AG08396 (cell line): ENCODE results near the gene GPR55.

Experiments used
- DNase-seq: peaks from one replicate; pipeline ENCODE4 v3.0.0; 2012; ENCODE audit warnings: low spot score, mixed read lengths

Gene GPR55

DNA sequence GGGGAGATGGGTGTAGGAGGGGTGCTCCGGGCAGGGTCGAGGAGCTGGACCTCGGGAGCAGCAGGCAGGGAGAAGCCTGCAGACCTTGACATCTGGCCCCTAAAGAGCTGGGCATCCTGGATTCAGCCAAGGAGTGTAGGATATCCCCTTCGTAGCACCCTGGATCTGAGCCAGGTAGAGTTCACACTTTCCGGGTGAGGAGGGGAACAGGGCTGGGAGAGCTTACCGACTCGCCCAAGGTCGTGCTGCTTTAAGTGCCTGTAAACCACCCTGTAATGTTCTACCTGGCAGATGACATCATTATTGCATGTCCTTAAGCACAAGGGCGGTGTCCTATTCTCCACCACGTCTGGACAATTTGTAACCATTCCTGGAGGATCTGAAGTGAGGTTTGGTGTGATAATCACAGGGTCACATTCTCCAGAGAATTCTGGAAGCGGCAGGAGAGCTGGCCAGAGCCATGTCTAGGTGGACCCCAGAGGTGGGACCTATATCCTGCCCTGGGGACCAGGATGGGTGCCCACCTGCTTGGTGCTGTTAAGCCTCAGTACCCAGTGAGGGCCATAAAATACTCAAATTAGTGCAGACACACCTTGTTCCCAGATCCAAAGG, 45.7 kb downstream of the GPR55 start:
- no peak for DNase-seq

- no peak for DNase-seq
Observed at GRCh38 chr2:230878599-230879188, 46.3 kb downstream of the GPR55 start.

- DNase-seq, result no peak
Observed at GRCh38 chr2:230877759-230878598, 47.1 kb downstream of the GPR55 start.

- no peak for DNase-seq
Observed at GRCh38 chr2:230877116-230877758, 47.8 kb downstream of the GPR55 start.

GRCh38 chr2:230875347-230876315, 49.4 kb downstream of the GPR55 start:
- DNase-seq, result no peak

DNA sequence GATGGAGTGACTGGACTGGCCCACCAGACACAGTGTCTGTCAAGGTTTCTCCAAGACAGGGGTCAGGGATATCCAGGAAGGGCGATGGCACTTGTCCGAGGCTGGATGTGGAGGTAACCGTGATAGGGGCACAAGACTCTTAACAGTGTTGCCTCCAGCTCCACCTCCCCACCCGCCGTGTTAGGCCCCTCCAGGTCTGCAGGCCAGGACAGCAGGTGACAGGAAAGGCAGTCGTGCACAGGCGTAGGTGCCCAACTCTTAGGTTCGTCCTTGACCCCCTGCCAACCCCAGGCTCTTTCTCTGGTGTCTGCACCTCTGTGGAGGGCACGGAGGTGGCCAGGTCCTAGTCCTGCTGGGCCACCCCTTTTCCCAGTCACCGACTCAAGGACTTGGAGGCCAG, 50.2 kb downstream of the GPR55 start:
- DNase-seq, result no peak

- DNase-seq, result no peak
Observed at GRCh38 chr2:230874456-230874855, 50.6 kb downstream of the GPR55 start.

DNA sequence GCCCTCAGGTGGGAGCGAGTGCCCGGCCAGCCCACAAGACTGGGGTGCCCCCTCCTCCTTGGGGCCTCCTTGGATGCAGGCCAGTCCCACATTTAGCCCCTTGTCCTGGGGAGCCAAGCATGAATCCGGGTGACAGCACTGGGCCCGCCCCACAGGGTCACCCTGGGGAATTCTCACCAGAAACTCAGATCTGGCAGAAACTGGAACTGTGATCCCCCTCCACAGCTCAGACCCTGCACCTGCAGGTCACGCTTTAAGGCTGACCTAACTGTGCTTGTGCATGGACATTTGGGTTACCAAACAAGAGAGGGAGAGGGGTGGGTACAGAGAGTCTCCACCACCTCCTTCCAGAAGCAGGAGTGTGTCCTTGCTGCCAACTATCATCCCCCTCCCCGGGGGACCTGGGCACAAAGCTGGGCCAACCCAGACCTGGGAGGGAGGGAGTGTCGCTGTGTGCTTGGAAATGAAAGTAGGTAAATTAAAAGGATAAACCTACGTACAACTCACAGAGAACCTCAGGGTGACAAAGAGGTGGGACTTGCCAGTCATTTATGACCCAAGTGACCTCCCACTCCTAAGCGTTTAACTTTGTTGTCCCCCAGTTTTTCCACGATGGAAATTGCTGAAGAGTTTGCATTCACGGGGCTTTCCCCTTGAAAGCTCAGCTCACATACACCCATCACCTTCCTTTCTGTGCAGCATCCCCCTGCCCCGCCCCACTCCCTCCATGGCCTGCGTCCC, 51.2 kb downstream of the GPR55 start:
- no peak for DNase-seq

DNA sequence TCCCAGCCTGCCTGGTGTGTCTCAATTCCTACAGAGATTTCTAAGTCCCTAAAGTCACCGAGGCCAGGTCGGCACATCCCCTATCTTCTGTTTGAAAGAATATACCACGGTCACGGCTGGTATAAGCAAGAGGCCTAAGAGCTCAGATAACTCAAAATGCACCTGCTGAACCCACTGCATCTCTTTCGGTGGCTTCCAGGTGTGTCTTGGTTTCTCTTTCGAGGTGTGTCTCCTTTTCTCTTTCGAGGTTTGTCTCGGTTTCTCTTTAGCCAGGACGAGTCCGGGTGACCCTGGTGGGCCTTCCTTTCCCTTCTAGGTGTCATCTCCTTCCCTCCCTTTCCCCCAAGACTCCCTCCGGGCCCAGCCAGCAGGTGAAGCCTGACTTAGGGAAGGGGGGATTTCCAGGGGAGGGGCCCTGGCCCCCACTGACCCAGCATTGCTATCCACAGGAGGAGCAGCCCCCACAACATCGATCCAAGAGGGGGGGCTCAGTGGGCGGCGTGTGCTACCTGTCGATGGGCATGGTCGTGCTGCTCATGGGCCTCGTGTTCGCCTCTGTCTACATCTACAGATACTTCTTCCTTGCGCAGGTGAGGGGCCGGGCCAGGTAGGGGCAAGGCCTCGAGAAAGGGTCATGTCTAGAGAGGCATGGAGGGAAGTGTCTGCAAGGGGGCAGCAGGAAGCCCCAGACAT, 51.9 kb downstream of the GPR55 start:
- DNase-seq, result no peak

GRCh38 chr2:230872151-230872967, 52.7 kb downstream of the GPR55 start:
- no peak for DNase-seq

DNA sequence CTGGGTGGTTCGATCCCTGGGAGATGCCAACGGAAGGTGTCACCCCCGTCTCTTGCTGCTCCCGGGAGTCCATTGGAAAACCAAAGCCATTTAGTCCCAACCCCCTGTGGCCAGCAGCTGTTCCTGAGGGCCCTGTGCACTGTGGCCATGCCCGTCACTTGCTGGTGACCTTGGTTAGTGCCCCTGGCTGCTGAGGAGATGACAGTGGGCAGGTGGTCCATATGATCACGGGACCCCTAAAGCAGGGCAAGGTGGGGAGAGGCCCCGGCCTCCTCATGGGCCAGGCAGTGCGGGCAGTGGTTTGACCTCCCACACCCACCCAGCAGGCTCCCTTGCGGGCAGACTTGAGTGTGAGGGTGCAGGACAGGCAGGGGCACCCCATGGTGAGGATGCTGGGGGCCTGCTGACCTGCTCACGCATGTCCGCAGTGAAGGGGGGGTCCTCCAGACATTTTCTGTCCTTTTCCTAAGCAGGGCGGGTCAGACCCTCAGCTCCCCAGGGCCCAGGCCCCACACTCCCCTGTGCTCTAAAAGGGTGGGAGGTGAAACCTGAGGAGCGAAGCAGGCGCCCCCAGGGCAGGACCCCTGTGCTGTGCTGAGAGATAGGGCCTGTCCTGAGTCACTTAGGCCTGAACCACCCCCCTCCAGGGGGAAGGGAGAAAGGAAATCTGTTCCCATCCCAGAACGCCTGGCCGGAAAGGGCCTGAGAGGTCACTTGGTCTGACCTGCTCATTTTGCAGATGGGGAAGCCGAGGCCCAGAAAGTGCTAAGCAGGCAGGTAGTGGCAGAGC, 53.5 kb downstream of the GPR55 start:
- DNase-seq, result no peak

DNA sequence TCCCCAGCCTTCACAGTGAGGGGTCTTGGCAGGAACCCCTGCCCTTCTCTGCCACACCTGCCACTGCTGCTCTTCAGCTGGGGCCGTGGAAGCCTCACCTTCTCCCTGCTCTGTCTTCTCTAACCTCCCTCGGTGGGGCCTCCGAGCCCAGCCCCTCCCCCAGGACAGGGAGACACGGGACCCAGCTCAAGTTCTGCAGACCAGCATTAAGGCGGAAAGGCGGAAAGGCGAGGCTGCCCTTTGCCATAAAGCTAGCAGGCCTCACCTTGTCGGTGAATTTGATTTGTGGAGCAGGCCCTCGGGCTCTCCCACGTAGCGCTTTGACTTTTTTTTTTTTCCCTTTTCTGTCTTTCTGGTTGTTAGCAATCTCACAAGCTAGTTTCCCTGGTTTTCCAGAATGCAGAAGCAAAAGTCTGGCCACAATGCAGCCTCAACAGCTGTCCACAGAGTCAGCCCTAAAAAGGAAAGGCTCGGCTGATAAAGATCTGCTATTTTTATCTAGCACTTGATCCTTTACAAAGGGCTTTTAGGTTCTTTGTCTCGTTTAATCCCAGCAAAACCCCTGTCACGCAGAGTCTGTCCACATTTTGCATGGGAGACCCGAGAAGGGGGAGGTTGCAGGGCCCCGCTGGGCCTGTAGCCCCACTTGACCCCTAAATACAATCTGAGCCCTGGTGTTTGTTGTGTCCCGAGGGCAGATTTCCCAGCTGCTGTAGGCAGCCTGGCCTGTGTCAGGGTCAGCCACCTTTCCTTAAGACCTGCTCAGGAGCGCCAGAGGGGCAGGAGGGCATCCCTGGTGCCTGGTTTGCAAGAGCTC, 54.3 kb downstream of the GPR55 start:
- no peak for DNase-seq

DNA sequence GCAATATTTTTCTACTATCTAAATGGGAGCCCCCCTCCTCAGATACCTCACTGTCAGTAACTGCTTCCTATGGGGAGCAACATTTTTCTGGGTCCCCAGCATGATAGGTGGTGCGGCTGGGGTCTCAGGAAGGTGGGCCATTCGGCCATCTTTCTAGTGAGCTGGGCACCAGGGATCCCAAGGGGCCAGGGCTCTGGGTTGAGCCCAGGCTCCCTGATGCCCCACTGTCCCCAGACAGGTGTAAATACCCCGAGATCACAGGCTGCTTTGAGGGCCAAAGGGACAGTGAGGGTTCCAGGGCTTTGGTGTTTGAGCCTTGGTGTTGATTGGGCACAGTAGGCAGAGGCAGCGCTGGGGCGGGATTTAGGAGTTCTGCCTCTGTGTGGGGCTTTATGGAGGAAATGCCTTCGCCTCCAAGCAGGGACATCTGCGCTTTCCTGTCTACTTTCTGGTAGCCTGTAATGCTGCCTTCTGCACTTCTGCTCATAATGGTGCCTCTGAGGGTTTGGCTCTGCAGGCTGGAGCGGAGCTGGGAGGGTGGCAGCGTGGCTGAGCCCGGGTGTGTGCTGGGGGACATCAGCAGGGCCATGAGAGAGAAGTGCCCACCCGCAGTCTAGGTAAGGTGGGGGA, 55.0 kb downstream of the GPR55 start:
- DNase-seq, result no peak

GRCh38 chr2:230868947-230869913, 55.8 kb downstream of the GPR55 start:
- no peak for DNase-seq

GRCh38 chr2:230868161-230868946, 56.7 kb downstream of the GPR55 start:
- DNase-seq, result no peak
